GM18858 (cell line): ENCODE data around the gene PARD6A.
"Not testable (repeated sequence)": the region's sequence is repeated elsewhere in the genome, so short reads cannot be mapped to it uniquely, and the experiment has no call there.

Source experiments
- ATAC-seq: cut with Tn5 transposase; IDR thresholded peaks from one replicate; pipeline ENCODE4 v1.9.1; 2021; ENCODE audit not compliant: unreplicated experiment

The PARD6A gene

DNA sequence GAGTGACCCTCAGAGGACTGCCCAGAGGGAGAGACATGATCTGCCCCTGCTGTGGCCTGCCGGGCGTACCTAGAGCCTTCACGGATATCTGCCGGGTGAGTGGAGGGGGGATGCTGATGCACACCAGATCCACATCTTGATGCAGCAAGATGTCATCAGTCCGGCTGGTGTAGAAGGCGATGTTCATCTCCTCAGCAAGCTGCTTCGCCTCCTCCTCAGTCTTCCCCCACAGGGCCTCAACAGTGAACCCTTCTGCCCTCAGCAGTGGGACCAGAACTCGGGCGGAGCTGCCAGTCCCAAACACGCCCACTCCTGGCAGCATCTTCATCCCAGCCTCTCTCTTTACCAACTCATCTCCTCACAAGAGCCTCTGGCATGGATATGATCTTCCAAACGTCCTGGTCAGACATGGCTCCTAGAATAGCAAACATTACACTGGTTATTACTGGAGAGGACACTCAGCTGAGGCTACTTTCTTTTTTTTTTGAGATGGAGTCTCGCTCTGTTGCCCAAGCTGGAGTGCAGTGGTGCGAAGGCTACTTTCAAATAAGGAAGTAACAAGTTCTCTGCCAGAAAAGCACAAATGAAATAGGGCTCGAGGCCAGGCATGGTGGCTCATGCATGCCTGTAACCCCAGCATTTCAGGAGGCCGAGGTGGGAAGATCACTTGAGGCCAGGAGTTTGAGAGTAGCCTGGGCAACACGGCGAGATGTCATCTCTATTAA lies 24.8 kb downstream of the PARD6A start:
- ATAC-seq: no peak

DNA sequence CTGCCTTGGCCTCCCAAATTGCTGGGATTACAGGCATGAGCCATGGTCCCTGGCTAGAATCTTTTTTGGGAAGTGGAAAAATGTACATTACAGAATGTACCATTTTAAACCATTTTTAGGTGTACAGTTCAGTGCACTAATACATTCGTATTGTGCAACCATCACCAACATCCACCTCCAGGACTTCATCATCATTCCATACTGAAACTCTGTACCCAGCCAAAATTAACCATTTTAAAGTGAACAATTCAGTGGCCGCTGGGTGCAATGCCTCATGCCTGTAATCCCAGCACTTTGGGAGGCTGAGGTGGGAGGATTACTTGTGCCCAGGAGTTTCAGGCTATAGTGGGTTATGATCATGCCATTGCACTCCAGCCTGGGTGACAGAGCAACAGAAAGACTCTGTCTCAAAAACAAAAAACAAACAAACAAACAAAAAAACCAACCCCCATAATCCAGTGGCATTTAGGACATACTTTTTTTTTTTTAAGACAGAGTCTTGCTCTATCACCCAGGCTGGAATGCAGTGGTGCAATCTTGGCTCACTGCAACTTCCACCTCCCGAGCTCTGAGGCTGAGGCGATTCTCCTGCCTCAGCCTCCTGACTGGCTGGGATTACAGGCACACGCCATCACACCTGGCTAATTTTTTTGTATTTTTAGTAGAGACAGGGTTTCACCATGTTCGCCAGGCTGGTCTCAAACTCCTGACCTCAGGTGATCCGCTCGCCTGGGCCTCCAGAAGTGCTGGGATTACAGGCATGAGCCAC lies 32.9 kb downstream of the PARD6A start:
- not testable (repeated sequence) for ATAC-seq

DNA sequence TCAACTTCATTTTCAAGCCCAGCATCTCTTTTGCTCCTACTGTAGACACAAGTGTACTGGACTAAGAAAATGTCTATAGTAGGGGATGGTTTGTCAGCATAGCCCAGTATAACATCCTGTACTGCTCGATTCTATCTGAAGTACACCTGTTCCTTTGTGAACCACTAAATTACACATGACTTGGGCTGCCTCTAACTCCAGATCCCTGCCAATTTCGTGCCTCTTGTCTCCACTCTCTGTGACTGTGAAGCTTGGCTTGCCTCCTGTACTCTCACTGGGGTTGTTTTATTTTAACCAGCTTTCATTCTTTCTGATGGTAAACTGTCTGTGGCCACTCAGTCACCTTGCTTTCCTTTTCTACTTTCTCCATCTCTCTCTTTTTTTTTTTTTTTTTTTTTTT lies 33.9 kb downstream of the PARD6A start:
- ATAC-seq: no peak

DNA sequence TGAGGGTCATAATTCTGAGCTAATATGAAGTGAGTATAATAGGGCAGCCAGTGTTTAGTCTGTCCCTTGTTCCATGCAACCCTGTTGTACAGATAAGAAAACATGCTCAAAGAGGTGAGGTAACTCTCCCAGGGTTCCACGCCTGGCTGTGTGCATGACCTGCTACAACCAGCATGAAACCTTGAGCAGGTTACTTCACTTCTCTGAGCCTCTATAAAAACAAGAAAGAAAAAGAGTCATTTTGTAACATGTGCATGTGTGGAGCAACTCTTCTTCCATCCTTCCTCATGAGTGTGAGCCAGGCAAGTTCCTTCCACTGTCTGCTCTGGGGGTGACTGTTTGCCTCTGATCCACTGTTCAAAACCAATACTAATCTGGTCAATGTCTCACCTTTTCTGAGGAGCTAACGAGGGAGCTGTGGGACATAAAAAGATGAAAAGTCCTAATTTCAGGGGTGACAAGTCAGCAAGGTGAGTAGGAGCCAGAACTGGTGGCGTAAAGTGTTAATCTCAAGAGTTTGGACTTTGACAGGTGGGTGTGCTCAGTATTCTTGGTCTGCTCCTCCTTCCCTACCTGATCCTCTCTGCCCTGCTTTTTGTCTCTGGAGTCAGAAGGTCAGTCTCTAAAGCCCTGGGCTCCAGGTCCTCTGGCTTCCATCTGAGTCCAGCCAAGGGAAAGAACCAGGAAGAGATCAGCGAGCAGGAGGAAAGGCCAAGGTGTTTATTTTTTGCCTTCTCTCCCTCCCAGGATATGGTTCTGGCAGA lies 36.8 kb downstream of the PARD6A start:
- ATAC-seq: no peak

DNA sequence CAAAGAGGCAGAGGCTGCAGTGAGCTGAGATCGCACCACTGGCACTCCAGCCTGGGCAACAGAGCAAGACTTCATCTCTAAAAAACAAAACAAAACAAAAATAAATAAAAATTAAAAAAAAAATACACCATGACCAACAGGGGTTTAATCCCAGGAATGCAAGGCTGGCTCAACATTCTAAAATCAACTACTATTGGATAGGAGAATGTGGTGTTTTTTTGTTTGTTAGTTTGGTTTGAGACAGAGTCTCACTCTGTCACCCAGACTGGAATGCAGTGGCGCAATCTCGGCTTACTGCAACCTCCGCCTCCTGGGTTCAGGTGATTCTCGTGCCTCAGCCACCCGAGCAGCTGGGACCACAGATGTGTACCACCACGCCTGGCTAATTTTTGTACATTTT lies 38.5 kb downstream of the PARD6A start:
- ATAC-seq: no peak

DNA sequence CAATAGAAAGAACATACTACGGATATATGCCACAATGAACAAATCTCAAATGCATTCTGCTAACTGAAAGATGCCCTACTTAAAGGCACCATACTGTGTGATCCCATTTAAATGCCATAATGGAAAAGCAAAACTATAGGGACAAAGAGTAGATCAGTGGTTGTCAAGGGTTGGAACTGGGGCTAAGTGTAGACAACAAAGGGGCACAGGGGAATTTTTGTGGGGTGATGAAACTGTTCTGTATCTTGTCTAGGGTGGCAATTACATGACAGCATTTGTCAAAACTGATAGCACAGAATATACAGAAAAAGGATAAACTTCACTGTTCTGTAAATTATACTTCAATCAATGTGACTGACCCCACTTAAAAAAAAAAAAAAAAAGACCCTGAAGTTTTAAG lies 40.7 kb downstream of the PARD6A start:
- no peak for ATAC-seq

DNA sequence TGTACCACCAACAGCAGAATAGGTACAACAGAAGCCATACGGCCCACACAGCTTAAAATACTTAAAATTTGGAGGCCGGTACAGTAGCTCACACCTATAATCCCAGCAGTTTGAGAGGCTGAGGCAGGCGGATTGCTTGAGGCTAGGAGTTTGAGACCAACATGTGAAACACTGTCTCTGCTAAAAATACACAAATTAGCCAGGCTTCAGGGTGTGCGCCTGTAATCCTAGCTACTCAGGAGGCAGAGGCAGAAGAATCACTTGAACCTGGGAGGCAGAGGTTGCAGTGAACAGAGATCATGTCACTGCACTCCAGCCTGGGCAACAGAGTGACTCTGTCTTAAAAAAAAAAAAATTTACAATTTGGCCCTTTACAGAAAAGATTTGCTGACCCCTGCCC lies 41.4 kb downstream of the PARD6A start:
- ATAC-seq: no peak

DNA sequence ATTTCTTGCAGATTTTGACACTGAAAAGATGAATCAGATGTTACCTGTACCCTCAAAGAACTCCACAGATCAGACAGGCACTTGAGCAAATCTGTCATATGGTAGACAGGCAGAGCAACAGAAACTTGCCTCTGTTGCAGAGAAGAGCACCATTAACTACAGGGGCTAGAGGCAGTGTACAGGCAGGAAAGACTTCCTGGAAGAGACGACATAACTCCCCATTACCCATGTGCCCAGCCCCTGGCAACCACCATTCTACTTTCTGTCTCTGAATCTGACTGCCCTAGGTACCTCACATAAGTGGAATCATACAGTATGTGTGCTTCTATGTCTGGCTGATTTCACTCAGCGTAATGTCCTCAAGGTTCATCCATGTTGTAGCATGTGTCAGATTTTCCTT lies 42.9 kb downstream of the PARD6A start:
- no peak for ATAC-seq

DNA sequence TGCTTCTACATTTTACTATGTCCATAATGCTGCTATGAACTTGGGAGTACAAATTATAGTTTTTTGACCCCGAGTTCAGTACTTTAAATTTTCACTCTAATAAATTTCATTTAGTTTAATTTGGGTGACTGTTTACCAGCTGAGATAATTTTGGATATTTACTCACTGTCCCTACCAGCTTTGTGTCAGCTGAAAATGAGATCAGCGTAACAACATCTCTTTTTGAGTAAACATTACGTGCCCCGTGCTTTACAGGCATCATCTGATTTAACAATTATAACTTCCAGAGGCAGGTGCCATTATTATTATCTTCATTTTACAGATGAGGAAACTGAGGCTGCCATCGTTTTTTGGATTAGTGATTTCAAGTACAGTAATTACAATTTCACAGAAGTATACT lies 43.4 kb downstream of the PARD6A start:
- no peak for ATAC-seq

DNA sequence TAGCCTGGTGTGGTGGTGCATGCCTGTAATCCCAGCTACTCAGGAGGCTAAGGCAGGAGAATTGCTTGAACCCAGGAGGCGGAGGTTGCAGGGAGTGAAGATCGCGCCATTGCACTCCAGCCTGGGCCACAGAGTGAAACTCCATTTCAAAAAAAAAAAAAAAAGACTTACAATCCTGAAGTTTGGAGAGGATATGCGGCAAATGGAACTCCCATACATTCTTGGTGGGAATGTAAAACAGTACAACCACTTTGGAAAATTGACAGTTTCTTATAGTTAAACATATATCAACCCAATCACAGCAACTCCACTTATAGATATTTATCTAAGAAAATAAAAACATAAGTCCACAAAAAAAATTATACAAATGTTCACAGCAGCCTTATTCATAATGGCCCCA lies 46.5 kb downstream of the PARD6A start:
- no peak for ATAC-seq

DNA sequence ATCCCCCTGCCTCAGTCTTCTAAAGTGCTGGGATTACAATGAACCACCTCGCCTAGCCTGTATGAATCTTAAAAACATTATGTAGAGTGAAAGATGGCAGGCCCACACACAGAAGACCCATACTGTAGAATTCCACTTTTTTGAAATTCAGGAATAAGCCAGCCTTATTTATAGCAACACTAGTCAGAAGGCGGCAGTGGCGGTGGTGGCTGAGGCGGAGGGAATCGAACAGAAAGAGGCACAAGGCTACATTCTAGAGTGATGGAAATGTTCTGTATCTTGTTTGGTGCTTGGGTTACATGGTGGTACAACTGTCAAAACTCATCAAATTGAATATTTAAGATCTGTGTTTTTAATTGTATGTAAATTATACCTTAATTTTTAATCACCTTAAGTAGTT lies 47.0 kb downstream of the PARD6A start:
- no peak for ATAC-seq

DNA sequence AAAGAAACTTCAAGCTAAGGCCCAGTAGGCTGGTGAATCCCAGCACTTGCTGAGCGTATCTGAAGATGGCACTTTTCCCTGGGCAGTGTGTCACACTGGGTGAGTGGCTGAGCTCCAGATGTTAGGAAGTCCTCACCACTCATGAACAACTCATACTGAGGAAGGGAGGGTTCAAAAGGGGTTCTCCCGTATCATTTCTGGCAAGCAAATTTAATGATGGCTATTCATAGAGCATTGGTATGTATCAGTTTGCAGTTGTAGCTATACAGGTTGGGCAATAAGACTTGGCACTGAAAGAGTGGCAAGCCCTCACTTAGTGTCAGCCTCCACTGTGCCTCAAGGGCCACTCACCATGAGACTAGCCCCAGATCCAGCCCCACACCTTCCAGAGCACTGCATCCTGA lies 47.6 kb downstream of the PARD6A start:
- ATAC-seq: no peak

DNA sequence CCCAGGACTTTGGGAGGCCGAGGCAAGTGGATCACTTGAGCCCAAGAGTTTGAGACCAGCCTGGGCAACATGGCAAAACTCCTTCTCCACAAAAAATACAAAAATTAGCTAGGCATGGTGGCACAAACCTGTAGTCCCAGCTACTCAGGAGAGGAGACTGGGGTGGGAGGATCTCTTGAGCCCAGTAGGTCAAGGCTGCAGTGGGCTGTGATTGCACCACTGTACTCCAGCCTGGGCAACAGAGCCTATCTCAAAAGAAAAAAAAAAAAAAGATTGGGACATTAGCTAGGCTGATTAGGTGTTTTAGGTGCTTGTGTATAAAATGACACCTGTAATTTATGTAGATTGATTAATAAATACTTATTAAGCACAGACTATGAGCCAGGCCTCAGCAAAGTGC lies 48.3 kb downstream of the PARD6A start:
- no peak for ATAC-seq

DNA sequence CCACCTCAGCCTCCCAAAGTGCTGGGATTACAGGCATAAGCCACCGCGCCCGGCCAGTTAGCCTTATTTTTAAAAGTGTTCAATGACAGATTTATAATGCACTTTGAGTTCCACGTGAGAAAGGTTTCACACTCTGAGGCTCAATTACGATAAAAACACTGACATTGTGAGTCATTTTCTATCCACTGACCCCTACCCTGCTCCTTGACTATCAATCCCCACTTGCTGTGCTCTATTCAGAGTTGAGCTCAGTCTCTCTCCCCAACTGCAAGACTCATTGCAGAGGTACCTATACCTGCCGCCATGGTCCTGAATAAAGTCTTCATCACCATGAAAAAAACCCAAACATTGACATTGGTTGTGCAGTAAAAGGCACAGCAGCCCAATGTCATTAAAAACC lies 49.8 kb downstream of the PARD6A start:
- ATAC-seq: no peak
